Stomach (tissue), 9 donors: ENCODE results near the gene ACAA1. TPM values are rescaled to one million over a fixed set of nuclear protein-coding genes. Genes with fewer than 3 reads are reported as not detected.

Experiments
- DNase-seq, 2 donors: peaks; one replicate each; pipeline versions ENCODE4 v3.0.0 to v3.0.0-alpha.2; 2013 to 2019
- H3K27ac ChIP-seq, 5 donors: fragments of 200-600 bp in 4 of 5; sonication (generic) in 4 of 5; one replicate each; pipeline ENCODE4 v1.5.1; 2013 to 2019; ENCODE audit warnings: mild to moderate bottlenecking in 1 of 5, moderate library complexity in 1 of 5
- H3K27me3 ChIP-seq, 3 donors: fragments of 200-600 bp; sonication (generic); one replicate each; pipeline ENCODE4 v1.5.1; 2017 to 2019; ENCODE audit warnings: mixed run types in 1 of 3
- H3K36me3 ChIP-seq, 4 donors: fragments of 200-600 bp; sonication (generic); 1 replicate in 3 of 4; 2 replicates in 1 of 4; pipeline ENCODE4 v1.5.1; 2016 to 2019
- H3K4me1 ChIP-seq, 4 donors: fragments of 200-600 bp; sonication (generic); one replicate each; pipeline ENCODE4 v1.5.1; 2016 to 2019
- H3K4me3 ChIP-seq, 4 donors: fragments of 200-600 bp; sonication (generic) in 3 of 4; one replicate each; pipeline ENCODE4 v1.5.1; 2016 to 2019; ENCODE audit warnings: mild to moderate bottlenecking in 1 of 4
- H3K9me3 ChIP-seq, 4 donors: fragments of 200-600 bp; sonication (generic); one replicate each; pipeline ENCODE4 v1.5.1; 2016 to 2019
- EP300 ChIP-seq: sonication (generic); formaldehyde crosslinking; IDR thresholded peaks from one replicate; pipeline ENCODE4 v1.6.1; 2017; ENCODE audit warnings: antibody characterized with exemption
- POLR2A ChIP-seq, 4 donors: fragments of 450-650 bp; IDR thresholded peaks; one replicate each; pipeline ENCODE4 v1.6.1; 2016; ENCODE audit warnings: antibody characterized with exemption in 4 of 4, control low read depth in 2 of 4, mild to moderate bottlenecking in 1 of 4, moderate library complexity in 1 of 4
- POLR2AphosphoS5 ChIP-seq, 3 donors: sonication (generic); formaldehyde crosslinking; IDR thresholded peaks; one replicate each; pipeline ENCODE4 v1.6.1; 2016; ENCODE audit warnings: antibody characterized with exemption in 3 of 3
- WGBS, 5 donors: extraction: QIAGEN DNeasy Blood & Tissue Kit in 3 of 5; methylation state at CpG; one replicate each; pipeline versions ENCODE4 v1.1.5 to v1.1.7; 2013 to 2018; 5-methylcytosine and 5-hydroxymethylcytosine counted together
- intact Hi-C: fragments of 100-400 bp; cut with DNase I; formaldehyde crosslinking; loops from one replicate; pipeline ENCODE4 v1.15.1; 2023; ENCODE audit warnings: low total_unique reads
- polyA plus RNA-seq, 3 donors: library from polyadenylated mRNA; stranded (reverse); fragments of 200-250 nt; gene quantifications; one replicate each; pipeline ENCODE4 v1.2.3, GENCODE V29; 2013
- total RNA-seq, 5 donors: library from RNA; depleted of rRNA; stranded (reverse); fragments of >200 nt; gene quantifications; one replicate each; pipeline versions ENCODE4 v1.1.0 to v1.2.3, GENCODE V29; 2014 to 2016
- TF ChIP-seq, protein P1 (sequence below), 7 experiments: fragments of 450-650 bp in 4 of 7; fragments of 200-600 bp in 3 of 7; sonication (generic) in 3 of 7; IDR thresholded peaks; one replicate each; pipeline ENCODE4 v1.5.1; 2016 to 2019; ENCODE audit warnings: antibody characterized with exemption in 7 of 7, control low read depth in 2 of 7, mild to moderate bottlenecking in 1 of 7
- donor health status: healthy with polysubstance abuse.
- donor health status: Bipolar disorder and iron deficiency.
- donor health status: healthy.

Gene ACAA1
- total and polyA plus RNA-seq, 8 donors, result 44.2 to 249 (median 75.7) TPM

GRCh38 chr3:38102444-38102814 lies 34.5 kb downstream of the ACAA1 start:
- H3K4me3 ChIP-seq, result no peak overlapping the region
- no peak overlapping the region for H3K27ac ChIP-seq
- peaks cover 0 to 26% (median 0%) of the 10 kb centered on the region in 3 donors for H3K27me3 ChIP-seq
- H3K4me1 ChIP-seq, result no peaks in the 10 kb centered on the region
- peaks cover 0 to 10% (median 3%) of the 10 kb centered on the region in 4 donors for H3K9me3 ChIP-seq
- TF ChIP-seq POLR2A (IDR thresholded peaks at IDR 0.05) (no peak), POLR2AphosphoS5 (IDR thresholded peaks at IDR 0.05) (no peak), EP300 (no peak)
- TF ChIP-seq, protein P1, sequence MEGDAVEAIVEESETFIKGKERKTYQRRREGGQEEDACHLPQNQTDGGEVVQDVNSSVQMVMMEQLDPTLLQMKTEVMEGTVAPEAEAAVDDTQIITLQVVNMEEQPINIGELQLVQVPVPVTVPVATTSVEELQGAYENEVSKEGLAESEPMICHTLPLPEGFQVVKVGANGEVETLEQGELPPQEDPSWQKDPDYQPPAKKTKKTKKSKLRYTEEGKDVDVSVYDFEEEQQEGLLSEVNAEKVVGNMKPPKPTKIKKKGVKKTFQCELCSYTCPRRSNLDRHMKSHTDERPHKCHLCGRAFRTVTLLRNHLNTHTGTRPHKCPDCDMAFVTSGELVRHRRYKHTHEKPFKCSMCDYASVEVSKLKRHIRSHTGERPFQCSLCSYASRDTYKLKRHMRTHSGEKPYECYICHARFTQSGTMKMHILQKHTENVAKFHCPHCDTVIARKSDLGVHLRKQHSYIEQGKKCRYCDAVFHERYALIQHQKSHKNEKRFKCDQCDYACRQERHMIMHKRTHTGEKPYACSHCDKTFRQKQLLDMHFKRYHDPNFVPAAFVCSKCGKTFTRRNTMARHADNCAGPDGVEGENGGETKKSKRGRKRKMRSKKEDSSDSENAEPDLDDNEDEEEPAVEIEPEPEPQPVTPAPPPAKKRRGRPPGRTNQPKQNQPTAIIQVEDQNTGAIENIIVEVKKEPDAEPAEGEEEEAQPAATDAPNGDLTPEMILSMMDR (IDR thresholded peaks at IDR 0.05), result no peak
- 52 to 67% (median 54%) methylated on average over 1 of the region's 1 CpG for WGBS, 5 donors
- H3K36me3 ChIP-seq, result no peaks in the 10 kb centered on the region
- DNase-seq, result no peak
- intact Hi-C loops, result no loop called here

GRCh38 chr3:38101811-38102443 lies 35.0 kb downstream of the ACAA1 start:
- intact Hi-C loops, result no loop called here
- no peak for DNase-seq
- no peak for TF ChIP-seq POLR2AphosphoS5 (IDR thresholded peaks at IDR 0.05)
- TF ChIP-seq, protein P1 (IDR thresholded peaks at IDR 0.05), result no peak
- H3K27ac ChIP-seq, result no peak overlapping the region
- H3K36me3 ChIP-seq, result no peaks in the 10 kb centered on the region
- peaks cover 0 to 26% (median 0%) of the 10 kb centered on the region in 3 donors for H3K27me3 ChIP-seq
- whole genome bisulfite sequencing, 5 donors, result 86 to 90% (median 89%) methylated on average over 6 of the region's 6 CpGs
- no peak overlapping the region for H3K4me3 ChIP-seq
- H3K4me1 ChIP-seq, result no peaks in the 10 kb centered on the region
- peaks cover 0 to 10% (median 3%) of the 10 kb centered on the region in 4 donors for H3K9me3 ChIP-seq

- DNase-seq, result no peak
- Histone ChIP-seq H3K27ac (no peak overlapping the region), H3K27me3 (peaks cover 0 to 30% (median 0%) of the 10 kb centered on the region in 3 donors), H3K4me3 (no peak overlapping the region), H3K4me1 (no peaks in the 10 kb centered on the region), H3K36me3 (no peaks in the 10 kb centered on the region), H3K9me3 (peaks cover 0 to 6% (median 2%) of the 10 kb centered on the region in 4 donors)
- TF ChIP-seq, protein P1 (IDR thresholded peaks at IDR 0.05), result no peak
- TF ChIP-seq EP300, result no peak
- TF ChIP-seq POLR2AphosphoS5 (IDR thresholded peaks at IDR 0.05), result no peak
- no peak for TF ChIP-seq POLR2A (IDR thresholded peaks at IDR 0.05)
- 81 to 90% (median 86%) methylated on average over 3 of the region's 3 CpGs for WGBS, 5 donors
- intact Hi-C loops, result no loop called here
These were observed 36.4 kb downstream of the ACAA1 start for GRCh38 chr3:38100498-38100897.

- TF ChIP-seq POLR2AphosphoS5 (IDR thresholded peaks at IDR 0.05) (no peak), EP300 (no peak), POLR2A (IDR thresholded peaks at IDR 0.05) (no peak)
- TF ChIP-seq, protein P1 (IDR thresholded peaks at IDR 0.05), result no peak
- Histone ChIP-seq H3K4me3 (no peak overlapping the region), H3K4me1 (no peaks in the 10 kb centered on the region), H3K36me3 (no peaks in the 10 kb centered on the region), H3K27ac (no peak overlapping the region), H3K9me3 (no peaks in the 10 kb centered on the region), H3K27me3 (peaks cover 0 to 30% (median 0%) of the 10 kb centered on the region in 3 donors)
- 19 to 40% (median 35%) methylated on average over 3 to 5 of the region's 5 CpGs for WGBS, 5 donors
- no peak for DNase-seq
- intact Hi-C loops, result no loop called here
These were observed 37.4 kb downstream of the ACAA1 start for GRCh38 chr3:38099518-38099917.
